Measurements from ENCODE around the gene PGBD4. TPM values are rescaled to one million over a fixed set of nuclear protein-coding genes. Genes with fewer than 3 reads are reported as not detected.

The PGBD4 gene
- total RNA-seq, 1 donor from 2014 or later = 1.2 TPM

GRCh38 chr15:34059476-34059875 lies 42.4 kb upstream of the PGBD4 start:
- H3K9me3 Mint-ChIP-seq (ENCODE audit: unreplicated experiment) = no peaks in the 10 kb centered on the region

GRCh38 chr15:34059946-34060345 lies 41.9 kb upstream of the PGBD4 start:
- Mint-ChIP-seq H3K27me3 (ENCODE audit: unreplicated experiment) (no peaks in the 10 kb centered on the region), H3K36me3 (ENCODE audit: low read depth, unreplicated experiment) (no peaks in the 10 kb centered on the region), H3K9me3 (ENCODE audit: unreplicated experiment) (no peaks in the 10 kb centered on the region), H3K27ac (ENCODE audit: unreplicated experiment) (no peak overlapping the region), H3K4me1 (ENCODE audit: unreplicated experiment) (peaks cover 9% of the 10 kb centered on the region), H3K4me3 (ENCODE audit: unreplicated experiment) (no peak overlapping the region)
- no peak for DNase-seq (ENCODE audit: low spot score)
- no peak for TF ChIP-seq CTCF (IDR thresholded peaks at IDR 0.05; ENCODE audit: unreplicated experiment)

More at GRCh38 chr15:34059476-34059875, 42.4 kb upstream of the PGBD4 start:
- Mint-ChIP-seq H3K36me3 (ENCODE audit: low read depth, unreplicated experiment) (no peaks in the 10 kb centered on the region), H3K4me3 (ENCODE audit: unreplicated experiment) (no peak overlapping the region), H3K27me3 (ENCODE audit: unreplicated experiment) (no peaks in the 10 kb centered on the region), H3K4me1 (ENCODE audit: unreplicated experiment) (peaks cover 8% of the 10 kb centered on the region), H3K27ac (ENCODE audit: unreplicated experiment) (no peak overlapping the region)
- no peak for DNase-seq (ENCODE audit: low spot score)
- no peak for TF ChIP-seq CTCF (IDR thresholded peaks at IDR 0.05; ENCODE audit: unreplicated experiment)

- Mint-ChIP-seq H3K36me3 (ENCODE audit: low read depth, unreplicated experiment) (no peaks in the 10 kb centered on the region), H3K27ac (ENCODE audit: unreplicated experiment) (no peak overlapping the region), H3K4me3 (ENCODE audit: unreplicated experiment) (no peak overlapping the region), H3K4me1 (ENCODE audit: unreplicated experiment) (peaks cover 9% of the 10 kb centered on the region), H3K9me3 (ENCODE audit: unreplicated experiment) (no peaks in the 10 kb centered on the region), H3K27me3 (ENCODE audit: unreplicated experiment) (no peaks in the 10 kb centered on the region)
- no peak for DNase-seq (ENCODE audit: low spot score)
- no peak for TF ChIP-seq CTCF (IDR thresholded peaks at IDR 0.05; ENCODE audit: unreplicated experiment)
Observed at GRCh38 chr15:34064438-34064837, 37.4 kb upstream of the PGBD4 start.

GRCh38 chr15:34065261-34065660 lies 36.6 kb upstream of the PGBD4 start:
- H3K9me3 Mint-ChIP-seq (ENCODE audit: unreplicated experiment) = no peaks in the 10 kb centered on the region
- H3K4me3 Mint-ChIP-seq (ENCODE audit: unreplicated experiment) = no peak overlapping the region
- no peak for DNase-seq (ENCODE audit: low spot score)
- peaks cover 9% of the 10 kb centered on the region for H3K4me1 Mint-ChIP-seq (ENCODE audit: unreplicated experiment)
- H3K27me3 Mint-ChIP-seq (ENCODE audit: unreplicated experiment) = peaks cover 2% of the 10 kb centered on the region
- H3K27ac Mint-ChIP-seq (ENCODE audit: unreplicated experiment) = no peak overlapping the region
- H3K36me3 Mint-ChIP-seq (ENCODE audit: low read depth, unreplicated experiment) = no peaks in the 10 kb centered on the region
- TF ChIP-seq CTCF (IDR thresholded peaks at IDR 0.05; ENCODE audit: unreplicated experiment) = no peak

GRCh38 chr15:34065941-34066340 lies 35.9 kb upstream of the PGBD4 start:
- DNase-seq (ENCODE audit: low spot score) = no peak
- H3K27me3 Mint-ChIP-seq (ENCODE audit: unreplicated experiment) = peaks cover 4% of the 10 kb centered on the region
- no peaks in the 10 kb centered on the region for H3K9me3 Mint-ChIP-seq (ENCODE audit: unreplicated experiment)
- no peak overlapping the region for H3K4me3 Mint-ChIP-seq (ENCODE audit: unreplicated experiment)
- TF ChIP-seq CTCF (IDR thresholded peaks at IDR 0.05; ENCODE audit: unreplicated experiment) = no peak
- no peaks in the 10 kb centered on the region for H3K36me3 Mint-ChIP-seq (ENCODE audit: low read depth, unreplicated experiment)
- peaks cover 9% of the 10 kb centered on the region for H3K4me1 Mint-ChIP-seq (ENCODE audit: unreplicated experiment)
- H3K27ac Mint-ChIP-seq (ENCODE audit: unreplicated experiment) = no peak overlapping the region
